A673 (cell line): ENCODE data around the gene NUP93. TPM values are rescaled to one million over a fixed set of nuclear protein-coding genes. Genes with fewer than 3 reads are reported as not detected.

ENCODE experiments used
- BruUV-seq: library from RNA; stranded (reverse); fragments of 400-500 nt; replicated peaks from 2 replicates; lab custom pipeline; 2021; lab: Mats Ljungman, UMichigan
- CTCF ChIA-PET: fragments of 300-600 bp; sonication (Branson Sonifier 250); formaldehyde crosslinking; loops from one replicate; lab custom pipeline; 2022; ENCODE audit warnings: antibody characterized with exemption; lab: Charles Lee
- POLR2A ChIA-PET: fragments of 300-600 bp; sonication (Branson Sonifier 250); formaldehyde crosslinking; loops from one replicate; lab custom pipeline; 2022; ENCODE audit warnings: antibody characterized with exemption; ENCODE audit not compliant: low non-redundant PET; lab: Charles Lee
- DNase-seq: peaks from one replicate; pipeline ENCODE4 v3.0.0-alpha.2; 2015; ENCODE audit warnings: low spot score
- H3K27ac ChIP-seq: fragments of 200-600 bp; sonication (generic); 2 replicates; pipeline ENCODE4 v1.5.1; 2016; ENCODE audit warnings: mixed run types, low read depth, mild to moderate bottlenecking, mixed read lengths, antibody characterized with exemption, low read length; ENCODE audit not compliant: poor library complexity, severe bottlenecking
- H3K27me3 ChIP-seq: fragments of 200-600 bp; sonication (generic); replicated peaks from 2 replicates; pipeline ENCODE4 v1.6.1; 2017; ENCODE audit warnings: mixed run types, low read depth, mild to moderate bottlenecking, mixed read lengths, antibody characterized with exemption, low read length; ENCODE audit not compliant: insufficient read depth, poor library complexity
- H3K36me3 ChIP-seq: fragments of 200-600 bp; sonication (generic); 2 replicates; pipeline ENCODE4 v1.6.1; 2016; ENCODE audit warnings: mixed run types, mild to moderate bottlenecking, mixed read lengths, antibody characterized with exemption, low read length; ENCODE audit not compliant: insufficient read depth, poor library complexity, severe bottlenecking
- H3K4me1 ChIP-seq: fragments of 200-600 bp; sonication (generic); 2 replicates; pipeline ENCODE4 v1.6.1; 2017; ENCODE audit warnings: mixed run types, mild to moderate bottlenecking, mixed read lengths, antibody characterized with exemption, low read length; ENCODE audit not compliant: insufficient read depth, poor library complexity, severe bottlenecking
- H3K4me3 ChIP-seq: fragments of 200-600 bp; sonication (generic); 2 replicates; pipeline ENCODE4 v1.5.1; 2016; ENCODE audit warnings: low read depth, mixed run types, mild to moderate bottlenecking, mixed read lengths, low read length; ENCODE audit not compliant: poor library complexity, severe bottlenecking
- H3K9me3 ChIP-seq: fragments of 200-600 bp; sonication (generic); 2 replicates; pipeline ENCODE4 v1.6.1; 2016; ENCODE audit warnings: mixed run types, low read depth, mild to moderate bottlenecking, mixed read lengths, antibody characterized with exemption, low read length; ENCODE audit not compliant: poor library complexity, severe bottlenecking
- EZH2 ChIP-seq: fragments of 200-600 bp; sonication (generic); IDR thresholded peaks from 2 replicates; pipeline ENCODE4 v1.6.1; 2017; ENCODE audit warnings: borderline replicate concordance, low read depth, mild to moderate bottlenecking, mixed read lengths, antibody characterized with exemption, low read length; ENCODE audit not compliant: poor library complexity, severe bottlenecking
- intact Hi-C: fragments of 100-400 bp; cut with micrococcal nuclease; formaldehyde crosslinking; loops from one replicate; pipeline ENCODE4 v1.10.0; 2022; ENCODE audit not compliant: unreplicated experiment
- total RNA-seq: library from RNA; stranded (reverse); gene quantifications from 2 replicates; pipeline ENCODE4 v1.2.3, GENCODE V29; 2021
- TF ChIP-seq, protein P1 (sequence below): fragments of 300-800, 200-600 bp; sonication (generic); conservative IDR thresholded peaks from 2 replicates; pipeline ENCODE4 v1.5.1; 2017; ENCODE audit warnings: low read depth, mild to moderate bottlenecking, antibody characterized with exemption, low read length, moderate library complexity, mixed read lengths

NUP93 gene
- total RNA-seq, 1 experiment from 2014 or later: 155 TPM

GRCh38 chr16:56847173-56847910, 117.4 kb downstream of the NUP93 start:
- Histone ChIP-seq H3K27me3 (no peaks in the 10 kb centered on the region), H3K4me3 (no peak overlapping the region), H3K27ac (peak overlapping the region; percentile 10), H3K36me3 (peaks cover 17% of the 10 kb centered on the region), H3K9me3 (no peaks in the 10 kb centered on the region), H3K4me1 (peaks cover 24% of the 10 kb centered on the region)
- DNase-seq: no peak
- BruUV-seq: no TSS peak
- TF ChIP-seq EZH2: no peak
- TF ChIP-seq, protein P1, sequence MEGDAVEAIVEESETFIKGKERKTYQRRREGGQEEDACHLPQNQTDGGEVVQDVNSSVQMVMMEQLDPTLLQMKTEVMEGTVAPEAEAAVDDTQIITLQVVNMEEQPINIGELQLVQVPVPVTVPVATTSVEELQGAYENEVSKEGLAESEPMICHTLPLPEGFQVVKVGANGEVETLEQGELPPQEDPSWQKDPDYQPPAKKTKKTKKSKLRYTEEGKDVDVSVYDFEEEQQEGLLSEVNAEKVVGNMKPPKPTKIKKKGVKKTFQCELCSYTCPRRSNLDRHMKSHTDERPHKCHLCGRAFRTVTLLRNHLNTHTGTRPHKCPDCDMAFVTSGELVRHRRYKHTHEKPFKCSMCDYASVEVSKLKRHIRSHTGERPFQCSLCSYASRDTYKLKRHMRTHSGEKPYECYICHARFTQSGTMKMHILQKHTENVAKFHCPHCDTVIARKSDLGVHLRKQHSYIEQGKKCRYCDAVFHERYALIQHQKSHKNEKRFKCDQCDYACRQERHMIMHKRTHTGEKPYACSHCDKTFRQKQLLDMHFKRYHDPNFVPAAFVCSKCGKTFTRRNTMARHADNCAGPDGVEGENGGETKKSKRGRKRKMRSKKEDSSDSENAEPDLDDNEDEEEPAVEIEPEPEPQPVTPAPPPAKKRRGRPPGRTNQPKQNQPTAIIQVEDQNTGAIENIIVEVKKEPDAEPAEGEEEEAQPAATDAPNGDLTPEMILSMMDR: no peak
- intact Hi-C loops: no loop called here
- ChIA-PET CTCF (no interaction called here), POLR2A (no interaction called here)

- CTCF ChIA-PET: no interaction called here
- H3K27me3 ChIP-seq: no peaks in the 10 kb centered on the region
- no peaks in the 10 kb centered on the region for H3K9me3 ChIP-seq
- no peak for TF ChIP-seq EZH2
- TF ChIP-seq, protein P1: no peak
- intact Hi-C loops: no loop called here
- H3K4me3 ChIP-seq: no peak overlapping the region
- POLR2A ChIA-PET: no interaction called here
- peaks cover 10% of the 10 kb centered on the region for H3K36me3 ChIP-seq
- H3K27ac ChIP-seq: no peak overlapping the region
- DNase-seq: peak; percentile 32
- peaks cover 24% of the 10 kb centered on the region for H3K4me1 ChIP-seq
- BruUV-seq: no TSS peak
These were observed 118.4 kb downstream of the NUP93 start for GRCh38 chr16:56848029-56848936.

DNA sequence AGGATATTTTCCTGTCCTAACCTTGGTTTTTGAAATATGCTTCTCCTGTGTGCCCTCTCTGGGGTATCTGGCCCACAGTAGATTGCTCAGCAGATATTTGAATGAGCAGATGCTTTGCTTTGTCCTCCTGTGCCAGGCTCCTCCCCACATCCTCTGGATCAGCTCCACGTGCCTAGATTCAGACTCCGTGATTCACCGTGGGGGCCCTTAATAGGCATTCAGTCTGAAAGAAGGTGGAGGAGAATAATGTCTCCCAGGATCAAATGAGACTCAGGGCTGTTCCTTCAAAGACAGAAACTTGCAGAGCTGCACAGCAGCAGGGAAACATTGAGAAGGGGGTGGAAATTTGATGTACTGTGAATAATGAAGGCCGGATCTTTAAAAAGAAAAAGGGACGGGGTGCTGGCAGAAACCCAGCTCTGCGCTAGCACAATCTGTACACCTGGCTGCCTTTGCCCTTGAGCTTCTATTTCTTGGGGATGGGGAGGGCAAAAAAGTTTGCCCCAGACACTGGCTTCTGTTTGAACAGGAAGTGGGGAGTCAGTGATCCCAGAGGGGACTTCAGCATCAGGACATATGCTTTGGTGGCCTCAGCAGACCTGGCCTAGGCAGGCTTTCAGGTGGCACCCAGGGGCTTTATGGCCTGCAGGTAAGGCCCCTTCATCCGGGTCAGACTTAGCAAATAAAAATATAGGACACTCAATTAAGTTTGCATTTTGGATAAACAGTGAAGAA, 119.2 kb downstream of the NUP93 start:
- H3K4me3 ChIP-seq: no peak overlapping the region
- H3K27ac ChIP-seq: peak overlapping the region; percentile 33
- CTCF ChIA-PET: no interaction called here
- POLR2A ChIA-PET: no interaction called here
- H3K9me3 ChIP-seq: no peaks in the 10 kb centered on the region
- no TSS peak for BruUV-seq
- H3K36me3 ChIP-seq: peaks cover 3% of the 10 kb centered on the region
- H3K27me3 ChIP-seq: no peaks in the 10 kb centered on the region
- peaks cover 24% of the 10 kb centered on the region for H3K4me1 ChIP-seq
- DNase-seq: peak; percentile 69
- TF ChIP-seq EZH2: no peak
- TF ChIP-seq, protein P1: no peak
- intact Hi-C loops: no loop called here
